ENCODE measurements around the gene BASP1.

BASP1 gene

GRCh38 chr5:17183831-17184230 is 33.6 kb upstream of the BASP1 start:
- Histone ChIP-seq H3K27ac (no peak overlapping the region), H3K4me3 (ENCODE audit: low read depth in 1 of 2, low read length in 1 of 2) (no peak overlapping the region), H3K9me3 (no peaks in the 10 kb centered on the region), H3K36me3 (no peaks in the 10 kb centered on the region), H3K4me1 (ENCODE audit: control insufficient read depth in 1 of 2, insufficient read depth in 1 of 2, low read depth in 1 of 2, low read length in 1 of 2) (no peaks in the 10 kb centered on the region), H3K27me3 (no peaks in the 10 kb centered on the region)
- TF ChIP-seq CTCF (IDR thresholded peaks at IDR 0.05): no peak

- no peak overlapping the region for H3K4me3 ChIP-seq (ENCODE audit: low read depth in 1 of 2, low read length in 1 of 2)
- no peaks in the 10 kb centered on the region for H3K9me3 ChIP-seq
- no peaks in the 10 kb centered on the region for H3K36me3 ChIP-seq
- H3K4me1 ChIP-seq (ENCODE audit: control insufficient read depth in 1 of 2, insufficient read depth in 1 of 2, low read depth in 1 of 2, low read length in 1 of 2): no peaks in the 10 kb centered on the region
- no peak for TF ChIP-seq CTCF (IDR thresholded peaks at IDR 0.05)
- H3K27me3 ChIP-seq: no peaks in the 10 kb centered on the region
- no peak overlapping the region for H3K27ac ChIP-seq
Measured at GRCh38 chr5:17184588-17184987, 32.8 kb upstream of the BASP1 start.

- peaks cover 2% of the 10 kb centered on the region in 2 experiments for H3K4me1 ChIP-seq (ENCODE audit: control insufficient read depth in 1 of 2, insufficient read depth in 1 of 2, low read depth in 1 of 2, low read length in 1 of 2)
- no peak for TF ChIP-seq CTCF (IDR thresholded peaks at IDR 0.05)
Measured at GRCh38 chr5:17185349-17185748, 32.1 kb upstream of the BASP1 start.

DNA sequence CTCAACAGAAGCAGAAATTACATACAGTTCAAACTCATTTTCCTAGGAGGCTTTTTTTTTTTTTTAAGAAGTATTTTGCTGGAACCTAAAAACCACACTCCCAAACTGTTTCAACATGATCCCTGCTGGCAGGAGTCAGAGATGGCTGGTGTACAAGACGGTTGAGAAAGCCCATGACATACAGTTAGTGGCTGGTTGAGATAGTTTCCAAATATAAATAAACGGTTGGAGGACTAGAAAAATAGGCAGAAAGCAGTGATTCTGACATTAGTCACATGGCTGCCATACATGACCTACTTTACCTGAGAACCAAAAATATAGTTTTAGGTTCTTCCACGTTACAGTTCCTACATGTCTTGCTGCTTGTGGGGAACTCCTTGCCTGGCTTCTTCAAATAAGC is 31.7 kb upstream of the BASP1 start:
- peaks cover 5% of the 10 kb centered on the region in 2 experiments for H3K4me1 ChIP-seq (ENCODE audit: control insufficient read depth in 1 of 2, insufficient read depth in 1 of 2, low read depth in 1 of 2, low read length in 1 of 2)
- H3K27ac ChIP-seq: no peak overlapping the region
- no peaks in the 10 kb centered on the region for H3K9me3 ChIP-seq
- no peak for TF ChIP-seq CTCF (IDR thresholded peaks at IDR 0.05)
- H3K36me3 ChIP-seq: no peaks in the 10 kb centered on the region
- H3K27me3 ChIP-seq: no peaks in the 10 kb centered on the region
- no peak overlapping the region for H3K4me3 ChIP-seq (ENCODE audit: low read depth in 1 of 2, low read length in 1 of 2)

More at GRCh38 chr5:17185349-17185748, 32.1 kb upstream of the BASP1 start:
- H3K4me3 ChIP-seq (ENCODE audit: low read depth in 1 of 2, low read length in 1 of 2): no peak overlapping the region
- no peaks in the 10 kb centered on the region for H3K36me3 ChIP-seq
- H3K9me3 ChIP-seq: no peaks in the 10 kb centered on the region
- H3K27ac ChIP-seq: no peak overlapping the region
- no peaks in the 10 kb centered on the region for H3K27me3 ChIP-seq

DNA sequence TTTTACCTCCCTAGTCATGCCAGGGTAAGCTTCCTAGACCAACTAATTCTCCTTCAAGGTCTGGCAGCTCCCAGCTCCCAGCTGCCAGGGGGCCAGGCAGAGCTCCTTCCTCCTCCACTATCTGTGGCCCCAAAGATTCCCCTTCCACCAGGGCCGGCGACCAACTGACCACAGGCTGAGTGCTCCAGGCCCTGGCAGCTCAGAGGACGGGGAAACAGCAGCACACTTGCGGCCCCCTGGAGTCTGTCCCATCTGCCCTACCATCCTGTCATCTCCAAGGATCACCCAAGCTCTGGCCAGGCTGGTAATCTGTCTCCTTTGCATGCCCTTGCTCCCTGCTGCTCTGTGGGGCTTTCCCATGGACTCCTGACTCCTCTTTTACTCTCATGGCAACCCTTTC is 31.2 kb upstream of the BASP1 start:
- TF ChIP-seq CTCF (IDR thresholded peaks at IDR 0.05): no peak
- Histone ChIP-seq H3K36me3 (no peaks in the 10 kb centered on the region), H3K27ac (no peak overlapping the region), H3K4me1 (ENCODE audit: control insufficient read depth in 1 of 2, insufficient read depth in 1 of 2, low read depth in 1 of 2, low read length in 1 of 2) (peaks cover 5% of the 10 kb centered on the region in 2 experiments), H3K27me3 (no peaks in the 10 kb centered on the region), H3K4me3 (ENCODE audit: low read depth in 1 of 2, low read length in 1 of 2) (no peak overlapping the region), H3K9me3 (no peaks in the 10 kb centered on the region)
